Posterior cingulate gyrus (tissue), 11 donors: ENCODE data around the gene HNRNPH2.
A peak's percentile ranks its signal among the peaks of the same experiment; 100 is the strongest.

ENCODE experiments used
- DNase-seq, 10 donors: peaks; one replicate each; pipeline versions ENCODE4 v3.0.0 to v3.0.0-alpha.2; 2020 to 2021; ENCODE audit warnings: mixed read lengths in 3 of 10
- intact Hi-C: fragments of 100-400 bp; cut with DNase I; formaldehyde crosslinking; loops from one replicate; pipeline ENCODE4 v1.15.1; 2023

HNRNPH2 gene

GRCh38 chrX:101450085-101450484 lies 42.1 kb downstream of the HNRNPH2 start:
- no peak for DNase-seq
- intact Hi-C loops = no loop called here

- intact Hi-C loops = no loop called here
- peak in 1 of 10 donors; percentile 35 for DNase-seq
Observed at GRCh38 chrX:101450961-101451360, 42.9 kb downstream of the HNRNPH2 start.

DNA sequence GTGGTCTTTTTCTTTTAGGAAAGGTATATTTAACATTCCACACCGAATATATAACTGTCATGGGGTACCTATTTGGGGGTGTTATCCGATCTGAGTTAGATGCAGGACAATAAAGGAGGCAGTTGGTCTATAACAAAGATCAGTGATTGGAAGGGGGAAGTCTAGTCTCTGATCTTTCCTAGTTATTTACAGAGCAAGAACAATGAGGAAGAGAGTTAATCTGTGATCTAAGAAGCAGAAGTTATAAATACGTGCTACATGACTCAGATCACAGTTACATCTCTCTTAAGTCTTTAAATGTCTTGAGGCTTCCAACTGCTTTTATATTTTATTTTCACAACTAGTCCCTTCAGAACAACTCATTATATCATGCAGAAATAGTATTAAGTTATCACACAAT lies 44.0 kb downstream of the HNRNPH2 start:
- intact Hi-C loops = no loop called here
- DNase-seq = no peak

GRCh38 chrX:101460669-101461068 lies 52.6 kb downstream of the HNRNPH2 start:
- DNase-seq = no peak
- intact Hi-C loops = no loop called here

DNA sequence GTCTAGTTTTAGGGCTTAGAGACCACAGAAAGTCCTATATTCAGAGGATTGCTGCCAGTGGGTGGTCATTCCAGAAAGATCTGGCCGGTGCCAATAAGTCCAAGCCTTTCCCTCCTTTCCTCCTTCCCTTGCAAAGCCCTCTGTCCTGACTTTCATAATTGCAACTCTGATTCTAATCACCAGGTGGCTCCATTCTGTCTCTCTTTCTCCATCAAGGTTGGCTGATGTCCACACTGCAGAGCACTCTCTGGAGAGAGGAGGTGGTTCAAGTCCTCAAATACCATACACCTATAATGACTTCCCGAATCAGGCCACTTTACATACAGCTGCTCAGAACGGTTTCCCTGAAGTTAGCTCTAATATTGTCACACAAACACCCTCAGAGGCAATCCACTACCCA lies 54.9 kb downstream of the HNRNPH2 start:
- DNase-seq = no peak

More for the DNA sequence above, 54.9 kb downstream of the HNRNPH2 start:
- intact Hi-C loops = no loop called here
